PC-3 (cell line): Measurements from ENCODE around the gene RABGAP1L. TPM values are rescaled to one million over a fixed set of nuclear protein-coding genes. Genes with fewer than 3 reads are reported as not detected.

Experiments used
- ATAC-seq: fragments of 200-7000 bp; cut with Tn5 transposase; 2 replicates; pipeline ENCODE4 v1.9.1; 2020; ENCODE audit warnings: mild to moderate bottlenecking, moderate library complexity
- BruUV-seq: library from RNA; stranded (reverse); fragments of 400-500 nt; replicated peaks from 2 replicates; lab custom pipeline; 2021; lab: Mats Ljungman, UMichigan
- CTCF ChIA-PET: fragments of 300-600 bp; sonication (Branson Sonifier 250); formaldehyde crosslinking; loops from one replicate; lab custom pipeline; 2022; ENCODE audit warnings: antibody characterized with exemption; lab: Charles Lee
- POLR2A ChIA-PET: fragments of 300-600 bp; sonication (Branson Sonifier 250); formaldehyde crosslinking; loops from one replicate; lab custom pipeline; 2022; ENCODE audit warnings: antibody characterized with exemption; ENCODE audit not compliant: unreplicated experiment; lab: Charles Lee
- DNase-seq: peaks from one replicate; pipeline ENCODE4 v3.0.0-alpha.2; 2015
- H2AFZ ChIP-seq: fragments of 300-600 bp; sonication (generic); 2 replicates; pipeline ENCODE4 v1.6.0; 2016; ENCODE audit warnings: antibody characterized with exemption, low read length
- H3F3A ChIP-seq: fragments of 300-600 bp; sonication (generic); one replicate; pipeline ENCODE4 v1.6.0; 2017; ENCODE audit warnings: antibody characterized with exemption, low read length, control low read depth, mild to moderate bottlenecking; ENCODE audit not compliant: unreplicated experiment
- H3K27ac ChIP-seq: fragments of 300-600 bp; sonication (generic); 2 replicates; pipeline ENCODE4 v1.5.1; 2016; ENCODE audit warnings: mild to moderate bottlenecking, low read length
- H3K27me3 ChIP-seq: fragments of 300-600 bp; sonication (generic); 2 replicates; pipeline ENCODE4 v1.6.1; 2016; ENCODE audit warnings: low read length, mixed read lengths
- H3K36me3 ChIP-seq: fragments of 300-600 bp; sonication (generic); 2 replicates; pipeline ENCODE4 v1.6.1; 2016; ENCODE audit warnings: low read depth, mixed run types, low read length, mixed read lengths
- H3K4me1 ChIP-seq: fragments of 300-600 bp; sonication (generic); 2 replicates; pipeline ENCODE4 v1.5.1; 2016; ENCODE audit warnings: low read length; ENCODE audit not compliant: insufficient read depth
- H3K4me2 ChIP-seq: fragments of 300-600 bp; sonication (generic); 2 replicates; pipeline ENCODE4 v1.6.0; 2016; ENCODE audit warnings: low read length
- H3K4me3 ChIP-seq: fragments of 300-600 bp; sonication (generic); 2 replicates; pipeline ENCODE4 v1.5.1; 2016; ENCODE audit warnings: mild to moderate bottlenecking, low read length, mixed read lengths
- H3K79me2 ChIP-seq: fragments of 300-600 bp; sonication (generic); 2 replicates; pipeline ENCODE4 v1.6.1; 2017; ENCODE audit warnings: low read length, mixed read lengths
- H3K9ac ChIP-seq: fragments of 300-600 bp; sonication (generic); 2 replicates; pipeline ENCODE4 v1.6.0; 2016; ENCODE audit warnings: mild to moderate bottlenecking, low read length
- H3K9me2 ChIP-seq: fragments of 300-600 bp; sonication (generic); replicated peaks from 2 replicates; pipeline ENCODE4 v1.6.1; 2016; ENCODE audit warnings: mixed run types, low read length, mixed read lengths
- H3K9me3 ChIP-seq: fragments of 300-600 bp; sonication (generic); 2 replicates; pipeline ENCODE4 v1.6.1; 2016; ENCODE audit warnings: low read length, mixed read lengths
- H4K20me1 ChIP-seq: fragments of 300-600 bp; sonication (generic); 2 replicates; pipeline ENCODE4 v1.6.1; 2016; ENCODE audit warnings: low read length, mixed read lengths
- EZH2 ChIP-seq: fragments of 300-600 bp; sonication (generic); IDR thresholded peaks from one replicate; pipeline ENCODE4 v1.6.1; 2017; ENCODE audit warnings: antibody characterized with exemption, mild to moderate bottlenecking, low read length; ENCODE audit not compliant: unreplicated experiment
- EZH2phosphoT487 ChIP-seq: fragments of 300-600 bp; sonication (generic); IDR thresholded peaks from 2 replicates; pipeline ENCODE4 v1.6.1; 2018; ENCODE audit warnings: mild to moderate bottlenecking, antibody characterized with exemption, low read length, borderline replicate concordance
- intact Hi-C: fragments of 100-400 bp; cut with micrococcal nuclease; formaldehyde crosslinking; loops from 2 replicates; pipeline ENCODE4 v1.9.0; 2023
- total RNA-seq: library from RNA; depleted of rRNA; stranded (reverse); fragments of >200 nt; gene quantifications from 2 replicates; pipeline ENCODE4 v1.2.3, GENCODE V29; 2014
- TF ChIP-seq, protein P1 (sequence below): fragments of 300-600 bp; sonication (generic); conservative IDR thresholded peaks from 2 replicates; pipeline ENCODE4 v1.5.1; 2017; ENCODE audit warnings: antibody characterized with exemption, low read depth, mild to moderate bottlenecking, low read length

Gene RABGAP1L
- total RNA-seq, 1 experiment from 2014 or later: 24.4 TPM

GRCh38 chr1:174258148-174258550, 98.8 kb downstream of the RABGAP1L start:
- intact Hi-C loops: loop anchor here (1.0 kb wide), 2 partner anchors 468 to 486 kb away; no protein-coding TSS in a partner anchor
- BruUV-seq: no TSS peak
- H3K4me2 ChIP-seq: no peak overlapping the region
- no peaks in the 10 kb centered on the region for H3K27me3 ChIP-seq
- DNase-seq: peak; percentile 61
- H4K20me1 ChIP-seq: no peaks in the 10 kb centered on the region
- no peaks in the 10 kb centered on the region for H3K79me2 ChIP-seq
- peak; percentile 60; the same call in 1 of the 2 replicates for ATAC-seq
- no peaks in the 10 kb centered on the region; the same call in 1 of the 2 replicates for H3K36me3 ChIP-seq
- H3F3A ChIP-seq: no peaks in the 10 kb centered on the region
- no peaks in the 10 kb centered on the region for H3K4me1 ChIP-seq
- H3K27ac ChIP-seq: no peak overlapping the region
- POLR2A ChIA-PET: no interaction called here
- H3K9me3 ChIP-seq: no peaks in the 10 kb centered on the region
- no peak overlapping the region for H3K4me3 ChIP-seq
- H2AFZ ChIP-seq: no peak overlapping the region
- H3K9me2 ChIP-seq: no peaks in the 10 kb centered on the region
- TF ChIP-seq EZH2: no peak
- TF ChIP-seq, protein P1, sequence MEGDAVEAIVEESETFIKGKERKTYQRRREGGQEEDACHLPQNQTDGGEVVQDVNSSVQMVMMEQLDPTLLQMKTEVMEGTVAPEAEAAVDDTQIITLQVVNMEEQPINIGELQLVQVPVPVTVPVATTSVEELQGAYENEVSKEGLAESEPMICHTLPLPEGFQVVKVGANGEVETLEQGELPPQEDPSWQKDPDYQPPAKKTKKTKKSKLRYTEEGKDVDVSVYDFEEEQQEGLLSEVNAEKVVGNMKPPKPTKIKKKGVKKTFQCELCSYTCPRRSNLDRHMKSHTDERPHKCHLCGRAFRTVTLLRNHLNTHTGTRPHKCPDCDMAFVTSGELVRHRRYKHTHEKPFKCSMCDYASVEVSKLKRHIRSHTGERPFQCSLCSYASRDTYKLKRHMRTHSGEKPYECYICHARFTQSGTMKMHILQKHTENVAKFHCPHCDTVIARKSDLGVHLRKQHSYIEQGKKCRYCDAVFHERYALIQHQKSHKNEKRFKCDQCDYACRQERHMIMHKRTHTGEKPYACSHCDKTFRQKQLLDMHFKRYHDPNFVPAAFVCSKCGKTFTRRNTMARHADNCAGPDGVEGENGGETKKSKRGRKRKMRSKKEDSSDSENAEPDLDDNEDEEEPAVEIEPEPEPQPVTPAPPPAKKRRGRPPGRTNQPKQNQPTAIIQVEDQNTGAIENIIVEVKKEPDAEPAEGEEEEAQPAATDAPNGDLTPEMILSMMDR: peak; percentile 59
- TF ChIP-seq EZH2phosphoT487: no peak
- CTCF ChIA-PET: no interaction called here
- no peak overlapping the region for H3K9ac ChIP-seq

- ATAC-seq (peak; percentile 27; the same call in 1 of the 2 replicates), DNase-seq (peak; percentile 61)
- Histone ChIP-seq H3K4me2 (no peak overlapping the region), H3K9me3 (no peaks in the 10 kb centered on the region), H3K9me2 (no peaks in the 10 kb centered on the region), H3K4me3 (no peak overlapping the region), H3K27me3 (no peaks in the 10 kb centered on the region), H2AFZ (no peak overlapping the region), H3K27ac (no peak overlapping the region), H4K20me1 (no peaks in the 10 kb centered on the region), H3K79me2 (no peaks in the 10 kb centered on the region), H3K36me3 (no peaks in the 10 kb centered on the region; the same call in 1 of the 2 replicates), H3K4me1 (no peaks in the 10 kb centered on the region), H3F3A (no peaks in the 10 kb centered on the region), H3K9ac (no peak overlapping the region)
- ChIA-PET POLR2A (no interaction called here), CTCF (interaction anchor here (0.5 to 1.3 kb wide), 10 partner anchors 9 to 592 kb away, joined by 3 to 18 read pairs (median 4); no protein-coding TSS in a partner anchor)
- BruUV-seq: no TSS peak
- TF ChIP-seq, protein P1: peak; percentile 68
- no peak for TF ChIP-seq EZH2
- intact Hi-C loops: loop anchor here (1.0 kb wide), 2 partner anchors 464 to 482 kb away; no protein-coding TSS in a partner anchor
These were observed 103.3 kb downstream of the RABGAP1L start for GRCh38 chr1:174262349-174263241.

DNA sequence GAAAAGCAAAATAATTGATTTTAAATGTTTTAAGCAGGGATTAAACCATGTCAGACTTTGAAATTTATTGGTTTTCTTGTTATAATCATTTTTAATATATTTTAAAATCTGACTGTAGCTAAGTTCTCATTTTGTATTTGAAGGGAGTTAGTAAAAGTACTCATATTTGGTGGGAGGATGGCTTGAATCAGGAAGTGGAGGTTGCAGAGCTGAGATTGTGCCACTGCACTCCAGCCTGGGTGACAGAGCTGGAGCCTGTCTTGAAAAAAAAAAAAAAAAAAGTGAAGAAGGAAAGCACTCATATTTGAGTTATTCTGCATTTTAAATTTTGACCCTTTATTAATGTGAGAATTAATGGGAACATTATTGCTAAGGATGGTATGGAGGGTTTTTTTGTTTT, 106.0 kb downstream of the RABGAP1L start:
- no peaks in the 10 kb centered on the region for H4K20me1 ChIP-seq
- no peak overlapping the region for H3K4me2 ChIP-seq
- no peaks in the 10 kb centered on the region for H3K79me2 ChIP-seq
- no peak overlapping the region for H2AFZ ChIP-seq
- no peak overlapping the region for H3K4me3 ChIP-seq
- H3K9me2 ChIP-seq: no peaks in the 10 kb centered on the region
- no peak overlapping the region for H3K27ac ChIP-seq
- ATAC-seq (no peak), DNase-seq (no peak)
- H3F3A ChIP-seq: no peaks in the 10 kb centered on the region
- H3K4me1 ChIP-seq: no peaks in the 10 kb centered on the region
- intact Hi-C loops: no loop called here
- no peaks in the 10 kb centered on the region for H3K9me3 ChIP-seq
- no peak overlapping the region for H3K9ac ChIP-seq
- H3K36me3 ChIP-seq: no peaks in the 10 kb centered on the region
- TF ChIP-seq, protein P1: no peak
- TF ChIP-seq EZH2phosphoT487: no peak
- TF ChIP-seq EZH2: no peak
- BruUV-seq: no TSS peak
- ChIA-PET CTCF (no interaction called here), POLR2A (no interaction called here)
- no peaks in the 10 kb centered on the region for H3K27me3 ChIP-seq
